NCI-H526 treated with DMSO at 0.1 percent for 48 hours (cell line): ENCODE data around the gene SACS.
"Not testable (repeated sequence)": the region's sequence is repeated elsewhere in the genome, so short reads cannot be mapped to it uniquely, and the experiment has no call there.

Source experiments
- DNase-seq: peaks from one replicate; lab custom pipeline; 2025; lab: John Stamatoyannopoulos, UW

SACS gene

GRCh38 chr13:23418776-23419683 lies 14.5 kb downstream of the SACS start:
- DNase-seq: no peak

- DNase-seq: no peak
Observed at GRCh38 chr13:23414682-23415081, 18.8 kb downstream of the SACS start.

DNA sequence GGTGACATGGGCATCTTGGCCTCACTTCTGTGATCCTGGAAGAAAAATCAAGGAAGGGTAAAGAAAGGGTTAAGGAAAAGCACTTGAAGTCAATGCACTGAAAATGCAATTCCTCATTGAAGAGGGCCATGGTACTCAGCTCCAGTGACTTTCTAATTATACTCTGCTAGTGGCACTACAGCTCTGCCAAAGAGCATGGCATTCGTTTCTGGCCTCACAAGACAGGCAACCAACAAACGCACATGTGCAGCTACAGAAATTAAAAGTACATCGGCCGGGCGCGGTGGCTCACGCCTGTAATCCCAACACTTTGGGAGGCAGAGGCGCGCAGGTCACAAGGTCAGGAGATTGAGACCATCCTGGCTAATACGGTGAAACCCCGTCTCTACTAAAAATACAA lies 21.8 kb downstream of the SACS start:
- DNase-seq: no peak

- peak; percentile 72 for DNase-seq
Observed at GRCh38 chr13:23411220-23411619, 22.3 kb downstream of the SACS start.

DNA sequence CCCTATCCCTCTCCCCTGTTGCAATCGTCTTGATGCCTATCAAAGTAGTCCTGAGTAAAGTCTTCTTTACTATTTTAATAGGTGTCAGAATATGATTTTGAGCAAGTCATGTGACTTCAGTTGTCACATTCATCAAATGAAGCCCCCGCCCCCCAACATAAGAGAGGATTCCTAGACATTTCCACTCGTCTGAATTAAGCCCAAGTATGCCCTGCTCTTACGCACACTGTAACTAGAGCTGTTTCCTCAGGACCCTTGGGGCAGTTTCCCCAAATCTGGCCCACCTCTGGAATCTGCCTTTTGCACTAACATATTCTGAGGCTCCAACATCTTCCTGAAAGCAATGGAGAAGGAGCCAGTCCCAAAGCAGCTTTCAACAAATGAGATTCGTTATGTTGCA lies 25.5 kb downstream of the SACS start:
- DNase-seq: no peak

DNA sequence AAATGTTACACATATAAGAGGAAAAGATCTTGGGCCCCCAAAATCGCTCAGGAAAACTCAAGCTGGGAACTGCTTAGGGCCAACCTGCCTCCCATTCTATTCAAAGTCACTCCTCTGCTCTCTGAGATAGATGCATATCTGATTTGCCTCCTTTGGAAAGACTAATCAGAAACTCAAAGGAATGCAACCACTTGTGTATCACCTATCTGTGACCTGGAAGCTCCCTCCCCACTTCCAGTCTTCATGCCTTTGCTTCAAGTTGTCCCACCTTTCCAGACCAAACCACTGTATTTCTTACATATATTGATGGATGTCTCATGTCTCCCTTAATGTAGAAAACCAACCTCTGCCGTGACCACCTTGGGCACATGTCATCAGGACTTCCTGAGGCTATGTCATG lies 32.3 kb downstream of the SACS start:
- DNase-seq: not testable (repeated sequence)

GRCh38 chr13:23399347-23399746 lies 34.2 kb downstream of the SACS start:
- no peak for DNase-seq

GRCh38 chr13:23394821-23395220 lies 38.7 kb downstream of the SACS start:
- no peak for DNase-seq

DNA sequence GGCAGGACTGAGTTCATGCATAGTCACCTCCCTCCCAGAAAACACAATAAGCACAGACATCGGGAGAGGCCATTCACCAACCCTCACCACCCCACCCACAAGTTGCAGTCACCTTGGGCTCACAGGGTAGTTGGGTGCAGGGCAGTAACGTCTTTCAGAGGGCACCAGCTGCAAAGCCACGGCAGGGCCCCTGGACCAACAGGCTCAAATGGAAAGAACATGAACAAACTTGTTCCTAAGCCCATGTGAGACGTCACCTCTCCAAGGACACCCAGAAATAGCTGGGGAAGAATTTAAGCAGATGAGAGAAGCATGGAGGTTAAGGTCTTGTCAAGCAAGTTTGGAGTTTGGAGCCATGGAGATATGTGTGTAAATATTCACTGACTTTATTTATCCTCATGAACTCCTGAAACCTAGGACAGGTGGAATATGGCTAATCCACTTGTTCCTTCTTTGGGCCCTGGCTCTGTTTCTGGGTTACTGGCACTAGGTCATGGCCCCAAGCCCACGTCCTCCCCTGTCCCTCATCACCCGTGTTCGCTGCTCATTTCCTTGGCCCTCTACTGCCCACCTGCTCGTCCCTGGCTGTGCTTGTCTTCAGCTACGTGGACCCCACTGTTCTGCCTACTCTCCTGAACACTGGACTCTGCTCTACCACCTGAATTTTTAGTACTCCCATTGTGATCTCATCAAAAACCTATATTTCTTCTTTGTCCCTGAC lies 40.4 kb downstream of the SACS start:
- DNase-seq: no peak

- no peak for DNase-seq
Observed at GRCh38 chr13:23392313-23392712, 41.2 kb downstream of the SACS start.

- no peak for DNase-seq
Observed at GRCh38 chr13:23391752-23392151, 41.8 kb downstream of the SACS start.

GRCh38 chr13:23386533-23386932 lies 47.0 kb downstream of the SACS start:
- DNase-seq: no peak

DNA sequence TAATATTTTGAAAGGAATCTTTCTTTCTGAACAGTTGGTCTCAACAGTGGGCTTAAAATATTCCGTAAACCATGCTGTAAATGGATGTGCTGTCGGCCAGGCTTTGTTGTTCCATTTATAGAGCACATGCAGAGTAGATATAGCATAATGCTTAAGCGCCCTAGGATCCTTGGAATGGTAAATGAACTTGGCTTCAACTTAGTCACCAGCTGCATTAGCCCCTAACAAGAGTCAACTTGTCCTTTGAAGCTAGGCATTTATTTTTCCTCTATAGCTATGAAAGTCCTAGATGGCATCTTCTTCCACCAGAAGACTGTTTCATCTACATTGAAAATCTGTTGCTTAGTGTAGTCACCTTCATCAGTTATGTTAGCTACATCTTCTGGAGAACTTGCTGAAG lies 47.6 kb downstream of the SACS start:
- DNase-seq: no peak

DNA sequence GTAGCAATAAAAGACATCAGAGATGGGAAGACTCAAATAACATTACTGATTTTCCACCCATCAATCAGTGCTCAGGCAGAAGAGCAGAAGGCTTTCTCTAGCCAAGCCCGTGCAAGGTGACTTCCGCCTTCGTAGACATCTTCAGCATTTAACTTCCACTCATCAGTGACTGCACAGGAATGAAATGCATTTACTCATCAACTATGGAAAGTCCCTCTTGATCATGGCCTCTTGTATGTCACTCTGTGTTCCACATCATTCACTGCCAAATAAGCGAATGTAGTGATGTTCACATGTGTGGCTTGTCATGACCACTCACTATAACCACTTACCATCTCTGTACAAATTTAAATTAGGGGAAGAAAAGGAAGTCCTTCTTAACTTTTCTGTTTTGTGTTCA lies 49.4 kb downstream of the SACS start:
- DNase-seq: no peak

DNA sequence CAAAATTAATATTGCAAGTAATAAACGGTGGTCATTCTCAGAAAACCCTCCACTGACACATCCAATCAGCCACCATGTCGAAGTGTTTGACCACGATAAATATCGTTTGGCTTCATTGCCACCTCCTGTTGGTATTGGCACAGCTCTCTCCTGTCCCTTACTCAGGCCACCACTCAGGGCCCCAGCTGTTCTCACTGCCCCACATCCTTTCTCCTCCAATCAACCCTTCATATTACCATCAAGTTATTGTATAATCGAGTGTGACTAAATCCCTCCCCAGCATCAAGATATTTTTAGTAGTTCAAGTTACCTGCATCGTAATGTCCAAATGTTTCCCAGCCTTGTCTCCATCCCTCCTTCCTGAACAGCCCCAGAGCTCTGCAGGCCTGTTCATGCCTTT lies 50.4 kb downstream of the SACS start:
- DNase-seq: no peak

DNA sequence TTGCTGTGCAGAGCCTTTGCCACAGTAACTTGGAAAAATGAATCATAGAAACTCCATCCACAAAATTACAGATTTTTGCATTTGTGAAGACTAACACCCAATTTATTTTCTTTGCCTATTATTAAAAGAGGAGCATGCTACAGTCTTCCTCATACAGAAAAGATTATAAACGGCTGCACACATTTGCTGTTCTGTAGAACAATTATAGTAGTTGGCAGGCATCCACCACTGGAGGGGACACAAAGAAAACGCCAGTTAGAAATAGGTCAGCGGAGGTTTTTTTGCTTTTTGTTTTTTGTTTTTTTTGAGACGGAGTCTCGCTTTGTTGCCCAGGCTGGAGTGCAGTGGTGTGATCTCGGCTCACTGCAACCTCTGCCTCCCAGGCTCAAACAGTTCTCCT lies 51.6 kb downstream of the SACS start:
- no peak for DNase-seq

GRCh38 chr13:23380534-23380933 lies 53.0 kb downstream of the SACS start:
- DNase-seq: no peak

DNA sequence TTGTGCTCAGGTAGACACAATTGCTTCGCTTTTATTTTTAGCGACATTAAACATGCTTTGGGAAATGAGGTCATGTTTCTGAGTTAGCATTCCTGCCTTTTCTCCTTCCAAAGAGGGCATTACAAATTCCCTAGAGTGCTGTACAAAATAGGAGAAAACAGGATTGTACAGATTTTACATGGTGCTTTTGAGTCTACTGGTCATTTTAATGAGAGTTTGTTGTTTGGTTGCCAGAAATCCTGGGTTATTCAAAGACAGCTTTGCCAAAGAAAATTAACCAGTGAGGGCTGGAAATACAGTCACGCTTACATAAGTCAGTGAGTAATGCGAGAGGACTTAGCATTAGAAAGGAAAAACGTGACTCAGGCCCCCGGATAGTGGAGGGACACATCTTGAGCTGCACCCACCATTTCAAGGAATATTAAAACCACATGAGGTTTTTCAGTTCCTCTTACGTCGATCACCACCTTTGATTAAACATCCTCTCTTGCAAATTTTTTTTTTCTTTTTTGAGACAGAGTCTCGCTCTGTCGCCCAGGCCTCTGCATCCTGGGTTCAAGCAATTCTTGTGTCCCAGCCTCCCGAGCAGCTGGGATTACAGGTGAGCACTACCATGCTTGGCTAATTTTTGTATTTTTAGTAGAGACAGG lies 55.4 kb downstream of the SACS start:
- DNase-seq: no peak

GRCh38 chr13:23377579-23377978 lies 55.9 kb downstream of the SACS start:
- DNase-seq: no peak

- DNase-seq: peak; percentile 82
Observed at GRCh38 chr13:23375001-23375971, 58.2 kb downstream of the SACS start.

- no peak for DNase-seq
Observed at GRCh38 chr13:23372264-23372906, 61.1 kb downstream of the SACS start.
